DMS153 treated with DMSO at 0.1 percent for 48 hours (cell line): ENCODE data around the gene SLC49A3.
"Not testable (repeated sequence)": the region's sequence is repeated elsewhere in the genome, so short reads cannot be mapped to it uniquely, and the experiment has no call there.

Source experiments
- DNase-seq: peaks from one replicate; lab custom pipeline; 2025; ENCODE audit not compliant: unreplicated experiment; lab: John Stamatoyannopoulos, UW

The SLC49A3 gene

GRCh38 chr4:722169-722725 is 33.3 kb upstream of the SLC49A3 start:
- no peak for DNase-seq

GRCh38 chr4:721261-722168 is 32.6 kb upstream of the SLC49A3 start:
- no peak for DNase-seq

- no peak for DNase-seq
These were observed 31.3 kb upstream of the SLC49A3 start for GRCh38 chr4:720111-720860.

- DNase-seq = no peak
These were observed 29.5 kb upstream of the SLC49A3 start for GRCh38 chr4:718460-718859.

- DNase-seq = no peak
These were observed 28.8 kb upstream of the SLC49A3 start for GRCh38 chr4:717601-718320.

GRCh38 chr4:714087-714486 is 25.1 kb upstream of the SLC49A3 start:
- no peak for DNase-seq

- DNase-seq = no peak
These were observed 24.1 kb upstream of the SLC49A3 start for GRCh38 chr4:712916-713632.

GRCh38 chr4:712093-712492 is 23.1 kb upstream of the SLC49A3 start:
- DNase-seq = no peak

GRCh38 chr4:710916-711315 is 22.0 kb upstream of the SLC49A3 start:
- no peak for DNase-seq

GRCh38 chr4:710116-710515 is 21.2 kb upstream of the SLC49A3 start:
- no peak for DNase-seq

- DNase-seq = no peak
These were observed 20.4 kb upstream of the SLC49A3 start for GRCh38 chr4:709348-709747.

- DNase-seq = no peak
These were observed 19.6 kb upstream of the SLC49A3 start for GRCh38 chr4:708631-708933.

- no peak for DNase-seq
These were observed 19.1 kb upstream of the SLC49A3 start for GRCh38 chr4:707929-708630.

- no peak for DNase-seq
These were observed 18.1 kb upstream of the SLC49A3 start for GRCh38 chr4:706834-707598.

GRCh38 chr4:706083-706633 is 17.2 kb upstream of the SLC49A3 start:
- DNase-seq = not testable (repeated sequence)

- peak; percentile 37 for DNase-seq
These were observed 16.5 kb upstream of the SLC49A3 start, which contains the start of gene PCGF3 for GRCh38 chr4:705278-706082. PCGF3 (plus strand) TSS chr4:705832; CDS start chr4:733681, 27,849 bp downstream.

GRCh38 chr4:704971-705277 is 16.0 kb upstream of the SLC49A3 start:
- DNase-seq = no peak

GRCh38 chr4:704198-704891 is 15.4 kb upstream of the SLC49A3 start:
- no peak for DNase-seq
